DMS 273 treated with DMSO at 0.1 percent for 48 hours (cell line): Measurements from ENCODE around the gene CGB7.
"Not testable (repeated sequence)": the region's sequence is repeated elsewhere in the genome, so short reads cannot be mapped to it uniquely, and the experiment has no call there.

Experiments
- DNase-seq: peaks from one replicate; lab custom pipeline; 2025; lab: John Stamatoyannopoulos, UW

Gene CGB7

DNA sequence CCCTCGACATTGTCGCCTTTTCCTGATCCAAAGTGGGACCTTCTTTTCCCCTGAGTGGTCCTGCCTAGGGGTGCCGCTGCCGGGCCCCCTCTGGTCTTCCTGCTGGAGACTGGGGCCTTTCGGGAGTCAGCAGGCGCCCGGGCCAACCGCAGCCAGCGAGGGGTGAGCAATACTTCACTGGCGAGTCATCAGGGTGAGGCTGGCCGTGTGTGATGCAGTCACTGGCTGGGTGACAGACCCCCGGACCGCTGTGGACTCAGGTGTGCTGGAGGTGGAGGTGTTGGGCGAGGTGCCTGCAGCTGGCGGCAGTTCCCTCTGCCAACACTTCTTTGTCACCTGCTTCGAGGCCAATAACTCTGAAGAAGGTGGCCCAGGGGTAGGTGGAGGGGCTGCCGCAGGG lies 15.4 kb downstream of the CGB7 start:
- no peak for DNase-seq

DNA sequence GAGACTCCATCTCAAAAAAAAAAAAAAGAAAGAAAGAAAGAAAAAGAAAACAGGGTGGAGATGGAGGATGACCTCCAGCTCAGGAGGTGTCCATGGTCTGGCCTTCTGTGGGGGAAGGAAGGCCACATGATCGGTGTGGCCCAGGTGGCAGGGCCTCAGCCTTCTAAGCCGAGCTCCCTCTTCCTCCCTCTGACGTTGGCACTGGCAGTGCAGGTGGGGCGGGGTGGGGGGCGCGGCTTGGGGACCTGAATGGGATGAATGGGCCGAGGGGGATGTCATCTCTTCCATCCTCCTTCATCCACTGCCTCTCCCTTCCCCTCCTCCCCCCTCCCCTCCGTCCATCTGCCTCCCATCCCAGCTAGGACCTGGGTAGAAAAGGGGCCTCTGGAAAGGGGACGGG lies 17.8 kb downstream of the CGB7 start:
- not testable (repeated sequence) for DNase-seq

DNA sequence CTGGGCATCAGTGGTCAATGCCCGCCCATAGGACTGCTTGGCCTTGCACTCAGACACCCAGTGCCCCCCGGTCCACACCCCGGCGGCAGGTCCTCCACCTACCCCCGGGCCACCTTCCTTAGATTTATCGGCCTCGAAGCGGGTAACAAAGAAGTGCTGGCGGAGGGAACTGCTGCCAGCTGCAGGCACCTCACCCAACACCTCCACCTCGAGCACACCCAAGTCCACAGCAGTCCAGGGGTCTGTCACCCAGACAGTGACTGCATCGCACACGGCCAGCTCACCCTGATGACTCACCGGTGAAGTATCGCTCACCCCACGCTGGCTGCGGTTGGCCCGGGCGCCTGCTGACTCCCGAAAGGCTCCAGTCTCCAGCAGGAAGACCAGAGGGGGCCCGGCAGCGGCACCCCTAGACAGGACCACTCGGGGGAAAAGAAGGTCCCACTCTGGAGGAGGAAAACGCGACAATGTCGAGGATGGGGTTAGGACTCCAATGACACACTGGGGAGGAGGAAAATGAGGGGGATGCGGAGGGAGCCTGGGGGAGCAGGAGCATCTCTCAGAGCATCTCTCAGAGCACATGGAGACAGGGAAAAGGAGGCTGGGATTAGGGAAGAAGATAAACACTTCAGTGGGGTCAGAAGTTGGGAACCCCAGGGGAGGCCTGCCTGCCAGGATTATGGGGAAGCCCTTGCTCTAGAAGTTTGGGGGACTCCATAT lies 18.8 kb downstream of the CGB7 start:
- DNase-seq: not testable (repeated sequence)

DNA sequence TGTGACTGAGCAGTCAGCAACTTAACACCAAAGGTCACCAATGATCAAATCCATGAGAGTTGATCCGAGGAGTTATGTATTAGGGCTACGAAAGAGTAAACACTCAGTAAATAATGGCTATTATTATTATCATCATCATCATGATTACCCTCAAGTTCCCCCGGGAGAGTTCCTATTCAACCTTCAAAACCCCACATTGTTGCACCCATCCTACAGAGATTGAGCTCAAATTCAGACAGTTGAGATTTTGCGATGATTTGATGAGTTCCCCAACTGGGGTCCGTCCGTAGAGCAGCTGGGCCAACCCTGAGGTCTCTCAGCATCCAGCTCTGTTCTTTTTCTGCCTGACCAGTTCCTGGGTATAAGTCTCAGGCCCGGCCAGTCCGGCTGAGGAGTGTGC lies 19.4 kb downstream of the CGB7 start:
- DNase-seq: not testable (repeated sequence)

- not testable (repeated sequence) for DNase-seq
These were observed 20.7 kb downstream of the CGB7 start, which contains the start of gene CGB1 for GRCh38 chr19:49036815-49037214. Gene CGB1 (minus strand): TSS chr19:49036895. CDS start chr19:49036711, 184 bp downstream.

DNA sequence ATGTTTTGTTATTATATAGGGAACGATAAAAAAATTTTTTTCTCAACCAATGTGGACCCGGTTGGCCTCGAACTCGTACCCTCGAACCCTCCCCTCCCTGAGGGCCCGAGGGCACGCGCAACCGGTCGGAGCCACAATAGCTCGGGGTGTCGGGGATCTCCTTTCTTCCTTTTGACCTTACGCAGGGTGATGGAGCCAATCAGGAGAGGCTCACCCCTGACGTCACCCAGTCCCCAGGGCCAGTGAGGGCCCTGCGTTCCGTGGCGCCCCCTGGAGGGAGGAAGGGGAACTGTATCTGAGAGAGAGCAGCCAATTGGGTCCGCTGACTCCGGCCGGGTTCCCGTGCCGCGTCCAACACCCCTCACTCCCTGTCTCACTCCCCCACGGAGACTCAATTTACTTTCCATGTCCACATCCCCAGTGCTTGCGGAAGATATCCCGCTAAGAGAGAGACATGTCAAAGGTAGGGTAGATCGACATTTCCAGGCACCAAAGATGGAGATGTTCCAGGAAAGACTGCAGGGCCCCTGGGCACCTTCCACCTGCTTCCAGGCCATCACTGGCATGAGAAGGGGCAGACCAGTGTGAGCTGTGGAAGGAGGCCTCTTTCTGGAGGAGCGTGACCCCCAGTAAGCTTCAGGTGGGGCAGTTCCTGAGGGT lies 25.8 kb downstream of the CGB7 start, which contains the start of gene CGB2:
TSS of gene CGB2 (plus strand) at position 249 of the 660 bp plus-strand sequence. CDS start at position 455, 206 bp downstream.
- peak; percentile 9 for DNase-seq

- not testable (repeated sequence) for DNase-seq
These were observed 27.2 kb downstream of the CGB7 start for GRCh38 chr19:49030323-49030722.

GRCh38 chr19:49029749-49030148 lies 27.8 kb downstream of the CGB7 start:
- DNase-seq: not testable (repeated sequence)

DNA sequence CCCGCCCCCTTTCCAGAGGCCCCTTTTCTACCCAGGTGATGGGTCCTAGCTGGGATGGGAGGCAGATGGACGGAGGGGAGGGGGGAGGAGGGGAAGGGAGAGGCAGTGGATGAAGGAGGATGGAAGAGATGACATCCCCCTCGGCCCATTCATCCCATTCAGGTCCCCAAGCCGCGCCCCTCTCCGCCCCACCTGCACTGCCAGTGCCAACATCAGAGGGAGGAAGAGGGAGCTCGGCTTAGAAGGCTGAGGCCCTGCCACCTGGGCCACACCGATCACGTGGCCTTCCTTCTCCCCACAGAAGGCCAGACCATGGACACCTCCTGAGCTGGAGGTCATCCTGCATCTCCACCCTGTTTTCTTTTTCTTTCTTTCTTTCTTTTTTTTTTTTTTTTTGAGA lies 28.9 kb downstream of the CGB7 start:
- DNase-seq: not testable (repeated sequence)

- not testable (repeated sequence) for DNase-seq
These were observed 31.9 kb downstream of the CGB7 start for GRCh38 chr19:49025599-49025998.

GRCh38 chr19:49025088-49025487 lies 32.5 kb downstream of the CGB7 start:
- not testable (repeated sequence) for DNase-seq

DNA sequence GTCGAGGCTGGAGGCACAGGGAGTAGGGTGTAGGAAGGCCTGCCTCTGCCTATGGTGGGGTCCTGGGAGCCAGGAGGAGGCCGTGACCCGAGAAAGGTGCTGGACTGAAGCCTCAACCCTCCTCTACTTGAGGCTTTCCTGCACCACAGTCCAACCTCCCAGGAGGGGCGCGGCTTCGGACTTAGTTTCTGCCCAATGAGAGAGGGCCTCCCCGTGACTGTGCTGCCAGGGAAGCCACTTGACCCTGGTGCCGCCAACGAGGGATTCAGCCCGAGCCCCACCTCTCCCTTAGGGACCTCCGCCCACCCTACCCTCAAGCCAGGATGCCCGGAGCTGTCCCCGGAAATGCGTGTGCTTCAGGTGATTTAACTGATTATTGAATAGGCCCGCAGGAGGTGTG lies 33.3 kb downstream of the CGB7 start, which contains the start of gene CGB3:
TSS of gene CGB3 (minus strand) at position 101 of the 400 bp plus-strand sequence. CDS start 362 bp downstream, outside the sequence.
- DNase-seq: not testable (repeated sequence)

GRCh38 chr19:49022116-49022515 lies 35.4 kb downstream of the CGB7 start:
- DNase-seq: no peak

GRCh38 chr19:49020931-49021895 lies 36.3 kb downstream of the CGB7 start:
- DNase-seq: no peak

DNA sequence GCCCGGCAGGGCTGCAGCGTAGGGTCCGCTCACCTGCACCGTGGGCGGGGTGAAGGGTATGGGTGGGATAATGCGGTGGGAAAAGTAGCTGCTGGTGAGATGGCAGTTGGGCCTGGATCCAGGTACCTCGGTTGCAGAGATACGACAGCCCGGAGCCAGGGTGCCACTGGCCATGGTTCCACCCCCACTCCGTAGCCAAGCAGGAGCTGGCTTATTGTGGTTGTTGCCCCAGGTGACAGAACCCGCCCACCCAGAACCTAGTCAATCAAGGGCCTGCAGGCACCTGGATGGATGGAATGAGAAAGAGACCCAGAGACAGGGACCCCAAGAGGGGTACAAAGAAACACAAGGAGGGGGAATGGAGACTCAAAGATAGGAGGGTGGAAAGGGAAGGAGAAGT lies 37.2 kb downstream of the CGB7 start:
- DNase-seq: no peak

DNA sequence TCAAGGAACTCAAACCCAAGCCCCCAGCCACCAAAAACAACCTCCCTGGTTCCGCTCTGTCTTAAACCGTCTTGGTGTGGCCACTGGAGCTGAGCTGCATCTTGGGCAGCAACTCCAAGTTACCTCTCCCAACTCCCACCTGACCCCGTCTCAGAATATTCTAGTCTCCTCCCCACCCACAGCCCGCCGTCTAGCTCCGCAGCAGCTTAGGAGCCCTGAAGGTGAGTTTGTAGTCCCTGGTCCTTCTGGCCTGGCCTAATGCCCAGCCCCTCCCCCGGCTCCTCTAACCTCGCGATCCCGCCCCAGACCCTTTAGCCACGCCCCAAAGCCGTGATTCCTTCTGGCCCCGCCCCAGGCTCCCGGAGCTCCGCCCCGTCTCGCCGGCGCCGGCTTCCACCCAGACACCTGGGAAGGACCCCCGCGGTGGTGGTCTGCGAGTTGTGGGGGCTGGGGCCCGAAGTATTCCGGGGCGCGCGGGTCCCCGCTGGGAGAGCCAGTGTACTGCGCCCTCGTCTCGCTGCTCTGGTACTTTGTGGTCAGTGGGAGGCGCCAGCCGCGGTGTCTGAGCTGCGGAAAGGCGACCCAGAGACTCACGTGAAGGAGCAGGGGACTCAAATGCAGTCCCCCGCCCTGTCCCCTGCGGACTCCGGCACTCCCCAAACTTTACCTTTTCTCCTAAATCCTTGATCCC lies 38.2 kb downstream of the CGB7 start:
- no peak for DNase-seq

DNA sequence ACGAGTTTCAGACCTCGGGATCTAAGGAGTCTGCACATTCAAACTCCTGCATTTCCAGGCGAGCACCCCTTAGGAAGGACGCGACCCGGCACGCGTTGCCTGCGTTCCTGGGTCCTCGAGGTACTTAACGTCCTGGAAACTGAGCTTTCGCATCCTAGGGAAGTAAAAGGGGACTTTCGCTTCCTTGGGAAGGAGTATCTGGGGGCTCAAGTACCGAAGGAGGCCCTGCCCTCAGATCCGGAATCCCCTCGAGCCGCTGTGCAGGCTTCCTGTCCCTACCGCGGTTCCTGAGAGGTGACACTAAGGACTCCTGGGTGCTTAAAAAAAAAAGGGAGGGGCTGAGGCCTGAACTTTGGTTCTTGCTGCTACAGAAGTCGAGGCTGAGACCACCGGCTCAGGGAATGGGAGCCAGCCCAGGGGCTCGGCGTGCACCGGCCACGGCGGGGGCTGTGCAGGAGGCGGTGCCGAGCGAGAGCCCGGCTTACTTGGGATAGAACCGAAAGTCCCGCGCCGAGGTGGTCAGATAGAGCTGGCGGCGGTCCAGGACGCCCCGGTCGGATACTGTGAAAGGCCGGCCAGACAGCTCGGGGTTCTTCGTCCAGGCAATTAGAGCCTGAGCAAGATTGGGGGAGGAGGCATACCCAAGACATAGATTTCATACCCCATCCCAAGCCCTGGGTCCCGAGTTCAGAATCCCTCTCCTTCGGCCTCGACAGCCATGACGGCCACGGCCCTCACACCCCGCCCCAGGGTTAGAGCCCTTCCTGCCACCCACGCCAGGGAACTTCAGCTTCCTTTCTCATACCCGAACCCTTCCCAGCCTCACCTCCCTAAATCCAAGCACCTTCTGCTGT lies 38.9 kb downstream of the CGB7 start:
- not testable (repeated sequence) for DNase-seq

GRCh38 chr19:49017666-49018351 lies 39.7 kb downstream of the CGB7 start:
- DNase-seq: peak; percentile 17

DNA sequence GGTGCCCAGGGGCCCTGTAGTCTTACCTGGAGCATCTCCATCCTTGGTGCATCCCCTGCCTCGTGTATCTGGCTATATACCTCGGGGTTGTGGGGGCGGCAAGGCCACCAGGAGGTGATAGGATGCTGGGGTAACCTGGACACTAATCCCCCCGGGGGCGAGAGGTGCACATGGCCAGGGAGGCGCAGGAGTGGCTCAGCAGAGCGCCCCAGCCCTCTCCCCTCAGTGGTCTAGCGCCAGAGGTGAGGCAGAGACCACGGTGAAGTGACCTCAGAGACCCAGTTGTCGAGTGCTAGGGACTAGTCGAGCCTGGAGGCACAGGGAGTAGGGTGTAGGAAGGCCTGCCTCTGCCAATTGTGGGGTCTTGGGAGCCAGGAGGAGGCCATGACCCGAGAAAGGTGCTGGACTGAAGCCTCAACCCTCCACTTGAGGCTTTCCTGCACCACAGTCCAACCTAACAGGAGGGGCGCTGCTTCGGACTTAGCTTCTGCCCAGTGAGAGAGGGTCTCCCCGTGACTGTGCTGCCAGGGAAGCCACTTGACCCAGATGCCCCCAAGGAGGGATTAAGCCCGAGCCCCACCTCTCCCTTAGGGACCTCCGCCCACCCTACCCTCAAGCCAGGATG lies 40.4 kb downstream of the CGB7 start, which contains the start of gene LHB:
TSS of gene LHB (minus strand) at position 51 of the 625 bp plus-strand sequence. CDS start at position 41, 10 bp downstream.
- no peak for DNase-seq
